Urothelium cell line (cell line): ENCODE data around the gene GDPGP1.
"Not testable (repeated sequence)": the region's sequence is repeated elsewhere in the genome, so short reads cannot be mapped to it uniquely, and the experiment has no call there.

ENCODE experiments used
- DNase-seq: peaks from one replicate; pipeline ENCODE4 v3.0.0; 2011; ENCODE audit warnings: low spot score, mixed read lengths
- FAIRE-seq: peaks from 2 replicates; lab custom pipeline; 2011; peaks lifted over from hg19 to GRCh38; lab: Jason Lieb, UNC

GDPGP1 gene

GRCh38 chr15:90259524-90259923, 25.5 kb downstream of the GDPGP1 start:
- DNase-seq = no peak
- no peak for FAIRE-seq

GRCh38 chr15:90260731-90261130, 26.7 kb downstream of the GDPGP1 start:
- FAIRE-seq, DNase-seq: not testable (repeated sequence)

DNA sequence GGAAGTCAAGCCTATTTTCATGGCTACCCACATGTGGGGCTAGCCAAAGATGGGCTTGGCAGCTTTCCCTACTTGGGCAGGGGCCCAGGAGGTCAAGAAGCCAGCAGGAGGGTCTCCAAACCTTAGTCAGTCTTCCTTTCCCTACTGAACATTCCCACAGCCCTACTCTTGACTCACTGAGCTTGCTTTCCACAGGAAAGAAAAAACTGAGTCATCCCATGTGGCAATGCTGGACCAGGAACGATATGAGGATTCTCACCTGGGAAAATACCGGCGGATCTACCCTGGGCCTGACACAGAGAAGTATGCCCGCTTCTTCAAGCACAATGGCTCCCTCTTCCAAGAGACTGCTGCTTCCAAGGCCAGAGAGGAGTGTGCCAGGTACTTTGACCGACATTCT, 27.8 kb downstream of the GDPGP1 start:
- DNase-seq (no peak), FAIRE-seq (no peak)

GRCh38 chr15:90262426-90262825, 28.4 kb downstream of the GDPGP1 start:
- FAIRE-seq (no peak), DNase-seq (no peak)

- FAIRE-seq = no peak
These were observed 30.7 kb downstream of the GDPGP1 start for GRCh38 chr15:90264671-90265070.

DNA sequence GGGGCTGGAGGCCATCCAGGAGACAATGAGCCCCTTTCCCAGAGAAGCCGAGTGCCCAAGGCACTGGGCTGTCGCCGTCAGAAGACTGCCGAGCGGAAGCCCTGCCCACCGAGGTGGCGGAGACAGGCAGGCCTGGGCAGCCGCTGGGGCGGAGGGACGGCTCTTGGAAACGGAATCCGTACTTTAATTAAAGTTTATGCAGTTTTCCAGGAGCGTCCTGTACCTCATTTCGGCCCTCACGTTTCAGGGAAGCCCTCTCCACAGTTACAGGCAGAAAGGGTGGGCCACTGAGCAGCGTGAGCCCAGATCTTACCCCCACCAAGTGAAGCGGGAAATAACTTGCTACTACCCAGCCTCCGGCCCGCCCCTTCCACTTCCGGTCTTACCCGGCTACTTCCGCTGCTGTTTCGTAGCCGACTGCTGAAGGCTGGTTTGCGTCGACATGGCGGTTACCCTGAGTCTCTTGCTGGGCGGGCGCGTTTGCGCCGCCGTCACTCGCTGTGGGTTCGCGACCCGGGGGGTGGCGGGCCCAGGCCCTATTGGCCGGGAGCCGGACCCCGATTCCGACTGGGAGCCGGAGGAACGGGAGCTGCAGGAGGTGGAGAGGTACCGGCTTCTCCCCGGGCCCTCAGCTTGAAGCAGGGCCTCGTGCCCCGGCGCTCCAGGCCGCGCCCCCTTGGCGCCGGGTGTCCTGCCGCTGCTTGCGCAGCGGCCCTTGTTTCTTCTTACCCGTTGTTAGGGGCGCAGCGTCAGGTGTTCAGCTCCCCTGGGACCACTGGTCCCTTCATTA, 31.5 kb downstream of the GDPGP1 start, which contains the start of gene NGRN:
TSS of gene NGRN (plus strand) at position 402 of the 790 bp plus-strand sequence. CDS start at position 443, 41 bp downstream.
- DNase-seq (peak; percentile 91), FAIRE-seq (peak; percentile 86)

More at GRCh38 chr15:90264671-90265070, 30.7 kb downstream of the GDPGP1 start:
- peak; percentile 34 for DNase-seq

DNA sequence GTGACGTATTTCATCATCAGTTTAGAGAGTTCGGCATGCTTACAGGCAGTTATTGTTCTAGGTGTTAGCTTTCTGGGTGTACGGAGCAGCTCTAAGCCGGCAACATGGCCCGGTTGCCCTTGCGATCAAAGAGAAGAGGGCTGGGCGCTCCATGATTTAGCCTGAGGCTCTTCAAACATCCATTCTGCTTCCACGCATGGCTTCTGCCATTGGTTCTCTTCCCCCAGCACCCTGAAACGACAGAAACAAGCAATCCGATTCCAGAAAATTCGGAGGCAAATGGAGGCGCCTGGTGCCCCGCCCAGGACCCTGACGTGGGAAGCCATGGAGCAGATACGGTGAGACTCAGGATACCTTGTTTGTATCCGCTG, 32.0 kb downstream of the GDPGP1 start:
- peak; percentile 13 for DNase-seq
- FAIRE-seq = no peak

DNA sequence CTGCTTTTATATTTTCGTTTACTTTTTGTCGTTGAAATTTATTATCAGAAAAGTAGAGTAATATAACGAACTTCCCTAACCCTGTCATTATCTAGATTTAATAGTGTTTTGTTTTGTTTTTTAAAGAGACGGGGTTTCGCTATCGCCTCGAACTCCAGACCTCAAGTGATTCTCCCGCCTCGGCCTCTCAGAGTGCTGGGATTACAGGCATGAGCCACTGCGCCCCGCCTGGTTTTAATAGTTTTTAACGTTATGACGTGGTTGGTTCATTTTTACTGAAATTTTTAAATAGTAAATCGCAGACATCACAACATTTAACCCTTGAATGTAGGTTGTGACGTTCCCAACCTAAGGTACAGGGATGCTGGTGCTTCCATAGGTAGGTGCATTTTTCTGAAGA, 32.5 kb downstream of the GDPGP1 start:
- DNase-seq (no peak), FAIRE-seq (no peak)

GRCh38 chr15:90268415-90268814, 34.4 kb downstream of the GDPGP1 start:
- FAIRE-seq = no peak
- DNase-seq = no peak

- DNase-seq (no peak), FAIRE-seq (no peak)
These were observed 36.6 kb downstream of the GDPGP1 start for GRCh38 chr15:90270502-90271150.

- no peak for DNase-seq
- no peak for FAIRE-seq
These were observed 37.6 kb downstream of the GDPGP1 start for GRCh38 chr15:90271459-90272166.

- DNase-seq, FAIRE-seq: not testable (repeated sequence)
These were observed 44.5 kb downstream of the GDPGP1 start for GRCh38 chr15:90278467-90278866.

DNA sequence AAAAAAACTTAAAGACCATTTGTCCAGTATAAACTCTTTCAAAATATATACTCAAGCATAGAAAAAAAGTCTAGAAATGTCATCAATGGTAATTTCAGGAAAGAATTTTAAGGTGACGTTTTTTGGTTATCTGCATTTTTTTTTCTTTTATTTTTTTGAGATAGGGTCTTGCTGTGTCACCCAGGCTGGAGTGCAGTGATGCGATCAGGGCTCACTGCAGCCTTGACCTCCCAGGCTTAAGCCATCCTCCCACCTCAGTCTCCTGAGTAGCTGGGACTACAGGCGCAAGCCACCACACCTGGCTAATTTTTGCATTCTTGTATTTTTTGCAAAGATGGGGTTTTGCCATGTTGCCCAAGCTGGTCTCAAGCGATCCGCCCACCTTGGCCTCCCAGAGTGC, 46.7 kb downstream of the GDPGP1 start:
- not testable (repeated sequence) for FAIRE-seq, DNase-seq

DNA sequence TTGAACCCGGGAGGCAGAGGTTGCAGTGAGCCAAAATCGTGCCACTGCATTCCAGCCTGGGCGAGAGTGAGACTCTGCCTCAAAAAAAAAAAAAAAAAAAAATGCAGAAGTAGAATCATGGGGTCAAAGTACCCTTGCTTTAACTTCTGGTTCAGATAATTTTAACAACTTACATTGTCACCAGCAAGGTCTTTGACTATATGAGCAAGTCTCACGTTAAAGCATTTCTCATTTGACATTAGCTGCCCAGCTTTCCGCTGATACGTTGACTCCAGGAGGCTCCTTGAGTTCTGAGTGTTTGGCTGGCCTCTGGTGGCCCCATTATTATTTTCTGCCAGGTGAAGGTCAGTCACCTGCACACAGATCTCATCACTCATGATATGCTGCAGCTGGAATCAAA, 47.6 kb downstream of the GDPGP1 start:
- FAIRE-seq, DNase-seq: not testable (repeated sequence)

- DNase-seq (peak; percentile 22), FAIRE-seq (no peak)
These were observed 52.7 kb downstream of the GDPGP1 start for GRCh38 chr15:90286678-90287077.

DNA sequence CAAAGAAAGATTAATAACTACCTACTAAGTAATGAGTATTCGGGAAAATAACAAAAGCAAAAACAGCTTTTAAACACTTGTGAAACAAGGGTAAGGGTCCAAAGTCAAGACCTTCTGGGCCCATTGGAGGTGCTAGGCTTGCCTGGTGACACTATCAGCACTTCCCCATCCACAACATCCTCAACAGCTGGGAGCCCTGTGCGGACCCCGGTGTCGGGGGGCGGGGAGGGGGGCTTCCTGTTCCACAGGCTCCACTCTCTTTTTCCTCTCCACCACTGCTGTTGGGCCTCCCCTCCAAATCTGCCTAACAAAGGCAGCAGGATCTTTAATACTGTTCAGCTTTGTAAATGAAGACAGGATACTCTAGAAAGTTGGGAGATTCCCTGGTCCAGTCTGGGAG, 53.1 kb downstream of the GDPGP1 start:
- FAIRE-seq (no peak), DNase-seq (no peak)

DNA sequence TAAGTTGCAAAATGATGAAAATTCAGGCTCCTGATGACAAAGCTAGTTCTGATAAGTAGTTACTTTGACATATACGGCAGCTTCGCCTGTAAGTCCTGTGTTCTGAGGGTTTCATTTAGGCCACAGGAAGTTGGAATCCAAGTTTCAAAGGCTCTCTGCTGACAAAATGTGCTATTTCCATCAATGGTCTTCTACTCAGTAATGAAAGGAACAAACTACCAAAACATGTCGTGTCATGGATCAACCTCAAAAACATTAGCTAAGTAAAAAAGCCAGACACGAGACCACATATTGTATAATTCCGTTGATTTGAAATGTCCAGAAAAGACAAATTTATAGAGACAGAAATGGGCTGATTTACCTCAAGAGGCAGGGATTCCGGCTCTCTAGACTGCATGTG, 53.9 kb downstream of the GDPGP1 start:
- DNase-seq (no peak), FAIRE-seq (no peak)

DNA sequence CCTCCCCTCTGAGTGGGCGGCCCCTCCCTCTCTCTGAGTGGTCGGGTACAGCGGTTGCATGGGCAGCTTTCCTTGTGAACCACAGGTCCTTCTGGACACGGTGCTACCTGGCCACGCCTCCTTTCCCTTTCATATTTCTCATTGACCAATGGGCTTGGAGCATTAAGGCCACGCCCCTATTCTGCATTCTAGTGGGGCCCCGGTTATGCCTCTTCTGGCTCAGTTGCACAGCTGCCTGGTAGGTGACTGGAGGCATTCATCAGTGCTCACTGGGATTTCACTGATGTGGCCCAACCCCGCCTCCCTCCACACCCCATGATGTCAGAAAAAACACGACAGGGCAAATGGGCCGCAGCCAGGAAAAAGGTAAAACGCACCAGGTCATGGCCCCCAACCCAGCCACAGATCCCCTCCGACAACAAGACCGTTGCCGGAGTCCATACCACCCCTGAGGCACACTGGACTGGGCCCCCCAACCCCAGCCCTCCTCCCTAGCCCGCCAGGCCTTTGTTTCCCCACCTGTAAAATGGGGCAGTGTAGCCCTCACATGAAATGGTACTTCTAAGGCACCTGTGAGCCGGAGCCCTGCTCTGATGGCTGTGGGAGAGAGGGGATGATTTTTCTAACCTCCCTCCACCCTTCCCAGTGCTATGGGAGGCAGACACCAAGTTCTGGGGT, 57.8 kb downstream of the GDPGP1 start:
- no peak for FAIRE-seq
- DNase-seq = peak; percentile 34

- FAIRE-seq = not testable (repeated sequence)
These were observed 59.2 kb downstream of the GDPGP1 start for GRCh38 chr15:90293040-90293810.

DNA sequence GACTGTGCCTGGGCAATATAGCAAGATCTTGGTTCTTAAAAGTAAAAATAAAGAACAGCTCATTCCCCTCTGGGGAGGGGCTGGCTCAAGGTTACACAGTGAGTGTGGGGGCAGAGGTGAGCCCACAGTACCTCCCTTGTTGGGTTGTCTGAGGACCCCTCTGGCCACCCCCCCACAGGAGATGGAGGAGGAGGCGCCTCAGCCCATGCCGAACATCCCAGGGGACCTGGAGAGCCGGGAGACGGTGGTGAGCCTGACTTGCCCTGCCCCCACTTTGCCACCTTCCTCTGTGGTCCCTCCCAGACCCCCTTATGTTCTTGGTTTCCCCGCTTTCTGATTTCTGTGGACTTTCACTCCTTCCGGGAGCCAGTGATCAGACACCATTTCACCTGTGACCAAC, 60.1 kb downstream of the GDPGP1 start:
- no peak for FAIRE-seq
- DNase-seq = no peak

More at GRCh38 chr15:90293040-90293810, 59.2 kb downstream of the GDPGP1 start:
- DNase-seq = peak; percentile 62
